Cardiac fibroblast (primary cell): ENCODE measurements around the gene HTR3E.
A peak's percentile ranks its signal among the peaks of the same experiment; 100 is the strongest.
"Not testable (repeated sequence)": the region's sequence is repeated elsewhere in the genome, so short reads cannot be mapped to it uniquely, and the experiment has no call there.

ENCODE experiments used
- DNase-seq, 2 donors: peaks; one replicate each; pipeline versions ENCODE4 v3.0.0 to v3.0.0-alpha.2; 2010; ENCODE audit warnings: low read depth in 2 of 2
- H3K4me3 ChIP-seq, 2 donors: replicated peaks in 1 of 2; 1 replicate in 1 of 2; 2 replicates in 1 of 2; pipeline ENCODE4 v1.5.1; 2011; ENCODE audit warnings: low read depth in 2 of 2, low read length in 2 of 2, mild to moderate bottlenecking in 2 of 2, moderate library complexity in 1 of 2
- TF ChIP-seq, protein P1 (sequence below): IDR thresholded peaks from one replicate; pipeline ENCODE4 v1.5.1; 2011; ENCODE audit warnings: low read depth, mild to moderate bottlenecking, low read length, inconsistent platforms

Gene HTR3E

GRCh38 chr3:184066211-184066610, 30.7 kb upstream of the HTR3E start:
- TF ChIP-seq, protein P1, sequence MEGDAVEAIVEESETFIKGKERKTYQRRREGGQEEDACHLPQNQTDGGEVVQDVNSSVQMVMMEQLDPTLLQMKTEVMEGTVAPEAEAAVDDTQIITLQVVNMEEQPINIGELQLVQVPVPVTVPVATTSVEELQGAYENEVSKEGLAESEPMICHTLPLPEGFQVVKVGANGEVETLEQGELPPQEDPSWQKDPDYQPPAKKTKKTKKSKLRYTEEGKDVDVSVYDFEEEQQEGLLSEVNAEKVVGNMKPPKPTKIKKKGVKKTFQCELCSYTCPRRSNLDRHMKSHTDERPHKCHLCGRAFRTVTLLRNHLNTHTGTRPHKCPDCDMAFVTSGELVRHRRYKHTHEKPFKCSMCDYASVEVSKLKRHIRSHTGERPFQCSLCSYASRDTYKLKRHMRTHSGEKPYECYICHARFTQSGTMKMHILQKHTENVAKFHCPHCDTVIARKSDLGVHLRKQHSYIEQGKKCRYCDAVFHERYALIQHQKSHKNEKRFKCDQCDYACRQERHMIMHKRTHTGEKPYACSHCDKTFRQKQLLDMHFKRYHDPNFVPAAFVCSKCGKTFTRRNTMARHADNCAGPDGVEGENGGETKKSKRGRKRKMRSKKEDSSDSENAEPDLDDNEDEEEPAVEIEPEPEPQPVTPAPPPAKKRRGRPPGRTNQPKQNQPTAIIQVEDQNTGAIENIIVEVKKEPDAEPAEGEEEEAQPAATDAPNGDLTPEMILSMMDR, result no peak
- peak in 1 of 2 donors; percentile 9 for DNase-seq
- no peak overlapping the region for H3K4me3 ChIP-seq

- TF ChIP-seq, protein P1, result no peak
- H3K4me3 ChIP-seq, result no peak overlapping the region
- DNase-seq, result no peak
Measured at GRCh38 chr3:184067573-184068055, 29.2 kb upstream of the HTR3E start.

DNA sequence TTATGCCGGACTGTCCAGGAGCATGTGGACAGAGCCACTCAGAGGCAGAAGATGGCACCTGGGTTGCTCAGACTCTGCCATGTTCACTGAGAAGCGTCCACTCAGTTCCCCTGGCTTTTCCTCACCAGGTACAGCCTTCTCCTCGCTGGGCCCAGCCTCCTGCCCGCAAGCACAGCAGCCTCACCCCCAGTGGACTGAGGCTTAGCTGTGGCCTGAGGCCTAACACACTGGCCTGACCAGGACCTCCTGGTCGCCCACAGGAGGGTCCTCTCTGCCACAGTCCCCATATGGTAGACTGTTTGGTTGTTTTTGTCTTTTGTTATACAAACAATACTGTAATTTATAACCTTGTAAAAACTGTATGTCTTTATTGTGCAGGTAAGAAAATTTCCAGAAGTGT, 28.5 kb upstream of the HTR3E start:
- TF ChIP-seq, protein P1, result no peak
- no peak for DNase-seq

GRCh38 chr3:184071142-184071541, 25.7 kb upstream of the HTR3E start:
- DNase-seq, H3K4me3 ChIP-seq: not testable (repeated sequence)

More for the DNA sequence above, 28.5 kb upstream of the HTR3E start:
- H3K4me3 ChIP-seq, result no peak overlapping the region

GRCh38 chr3:184073621-184074020, 23.2 kb upstream of the HTR3E start:
- TF ChIP-seq, protein P1, result no peak
- DNase-seq, result no peak
- no peak overlapping the region for H3K4me3 ChIP-seq

DNA sequence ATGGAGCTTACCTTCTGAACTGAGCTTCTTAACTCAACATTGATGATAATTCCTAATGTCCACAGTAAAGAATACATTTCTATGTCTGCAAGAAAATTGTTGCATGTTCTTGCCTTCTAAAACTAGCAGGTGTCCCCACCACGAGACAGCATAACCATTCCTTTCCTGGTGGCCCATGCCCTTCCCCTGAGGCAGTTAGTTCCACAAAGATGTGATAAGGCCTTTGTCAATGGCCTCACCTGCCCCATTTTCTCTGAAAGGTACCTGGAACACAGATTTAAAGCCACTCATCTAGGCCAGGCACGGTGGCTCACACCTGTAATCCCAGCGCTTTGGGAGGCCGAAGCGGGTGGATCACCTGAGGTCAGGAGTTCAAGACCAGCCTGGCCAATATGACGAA, 21.0 kb upstream of the HTR3E start:
- no peak for DNase-seq
- TF ChIP-seq, protein P1, result no peak

DNA sequence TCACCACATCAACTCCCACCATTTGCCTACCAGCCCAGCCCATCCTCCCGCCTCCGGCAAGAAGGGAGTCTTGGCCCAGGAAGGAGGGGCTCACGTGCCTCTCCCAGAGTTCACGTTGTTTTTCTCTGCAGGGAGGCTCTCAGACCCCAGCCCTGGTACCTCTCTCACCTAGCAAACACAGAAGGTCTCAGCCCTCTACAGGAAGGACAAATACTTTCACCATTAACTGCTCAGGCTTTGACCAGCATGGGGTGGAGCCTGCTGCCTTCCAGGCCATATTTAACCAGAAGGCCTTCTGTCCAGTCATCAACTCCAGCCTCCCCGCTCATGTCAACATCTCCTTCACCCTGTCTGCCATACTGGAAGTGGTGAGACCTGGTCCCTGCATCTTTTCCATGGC, 19.0 kb upstream of the HTR3E start:
- TF ChIP-seq, protein P1, result no peak
- no peak overlapping the region for H3K4me3 ChIP-seq
- DNase-seq, result no peak

More for the DNA sequence above, 21.0 kb upstream of the HTR3E start:
- no peak overlapping the region for H3K4me3 ChIP-seq
